Measurements from ENCODE around the gene TESK2. TPM values are rescaled to one million over a fixed set of nuclear protein-coding genes. Genes with fewer than 3 reads are reported as not detected.

Gene TESK2
- total RNA-seq, 1 experiment from 2014 or later: not detected

GRCh38 chr1:45332346-45332720, 158.6 kb downstream of the TESK2 start:
- in situ Hi-C loops (cut with HindIII; ENCODE audit: low pct_unique_long_range_greater_than_20kb, low sequenced_read_pairs): no loop called here
- no peak for DNase-seq (ENCODE audit: low read depth)

GRCh38 chr1:45331436-45332345, 159.3 kb downstream of the TESK2 start:
- in situ Hi-C loops (cut with HindIII; ENCODE audit: low pct_unique_long_range_greater_than_20kb, low sequenced_read_pairs): no loop called here
- no peak for DNase-seq (ENCODE audit: low read depth)

GRCh38 chr1:45329445-45329844, 161.5 kb downstream of the TESK2 start:
- DNase-seq (ENCODE audit: low read depth): no peak

GRCh38 chr1:45328680-45329079, 162.3 kb downstream of the TESK2 start:
- DNase-seq (ENCODE audit: low read depth): no peak
- in situ Hi-C loops (cut with HindIII; ENCODE audit: low pct_unique_long_range_greater_than_20kb, low sequenced_read_pairs): no loop called here

More at GRCh38 chr1:45329445-45329844, 161.5 kb downstream of the TESK2 start:
- in situ Hi-C loops (cut with HindIII; ENCODE audit: low pct_unique_long_range_greater_than_20kb, low sequenced_read_pairs): no loop called here

GRCh38 chr1:45327644-45328515, 163.1 kb downstream of the TESK2 start:
- no peak for DNase-seq (ENCODE audit: low read depth)
- in situ Hi-C loops (cut with HindIII; ENCODE audit: low pct_unique_long_range_greater_than_20kb, low sequenced_read_pairs): no loop called here

GRCh38 chr1:45326627-45327623, 164.0 kb downstream of the TESK2 start, which contains the start of gene HPDL:
HPDL (plus strand) TSS chr1:45326895; CDS start chr1:45327149, 254 bp downstream.
- in situ Hi-C loops (cut with HindIII; ENCODE audit: low pct_unique_long_range_greater_than_20kb, low sequenced_read_pairs): no loop called here

GRCh38 chr1:45325851-45326506, 165.0 kb downstream of the TESK2 start:
- in situ Hi-C loops (cut with HindIII; ENCODE audit: low pct_unique_long_range_greater_than_20kb, low sequenced_read_pairs): no loop called here

More at GRCh38 chr1:45326627-45327623, 164.0 kb downstream of the TESK2 start, which contains the start of gene HPDL:
- DNase-seq (ENCODE audit: low read depth): peak; percentile 33

GRCh38 chr1:45322486-45323040, 168.4 kb downstream of the TESK2 start:
- in situ Hi-C loops (cut with HindIII; ENCODE audit: low pct_unique_long_range_greater_than_20kb, low sequenced_read_pairs): no loop called here
- no peak for DNase-seq (ENCODE audit: low read depth)

More at GRCh38 chr1:45325851-45326506, 165.0 kb downstream of the TESK2 start:
- DNase-seq (ENCODE audit: low read depth): no peak

- in situ Hi-C loops (cut with HindIII; ENCODE audit: low pct_unique_long_range_greater_than_20kb, low sequenced_read_pairs): no loop called here
- DNase-seq (ENCODE audit: low read depth): no peak
Measured at GRCh38 chr1:45321444-45321843, 169.5 kb downstream of the TESK2 start.

GRCh38 chr1:45319761-45320160, 171.2 kb downstream of the TESK2 start:
- in situ Hi-C loops (cut with HindIII; ENCODE audit: low pct_unique_long_range_greater_than_20kb, low sequenced_read_pairs): no loop called here
- DNase-seq (ENCODE audit: low read depth): no peak

- DNase-seq (ENCODE audit: low read depth): no peak
- in situ Hi-C loops (cut with HindIII; ENCODE audit: low pct_unique_long_range_greater_than_20kb, low sequenced_read_pairs): no loop called here
Measured at GRCh38 chr1:45317166-45317565, 173.8 kb downstream of the TESK2 start.

GRCh38 chr1:45314266-45314665, 176.7 kb downstream of the TESK2 start:
- in situ Hi-C loops (cut with HindIII; ENCODE audit: low pct_unique_long_range_greater_than_20kb, low sequenced_read_pairs): no loop called here
- no peak for DNase-seq (ENCODE audit: low read depth)

- DNase-seq (ENCODE audit: low read depth): no peak
- in situ Hi-C loops (cut with HindIII; ENCODE audit: low pct_unique_long_range_greater_than_20kb, low sequenced_read_pairs): no loop called here
Measured at GRCh38 chr1:45306905-45307304, 184.1 kb downstream of the TESK2 start.

GRCh38 chr1:45306319-45306718, 184.6 kb downstream of the TESK2 start:
- in situ Hi-C loops (cut with HindIII; ENCODE audit: low pct_unique_long_range_greater_than_20kb, low sequenced_read_pairs): no loop called here
- DNase-seq (ENCODE audit: low read depth): no peak

- in situ Hi-C loops (cut with HindIII; ENCODE audit: low pct_unique_long_range_greater_than_20kb, low sequenced_read_pairs): no loop called here
Measured at GRCh38 chr1:45305231-45305630, 185.7 kb downstream of the TESK2 start.

GRCh38 chr1:45304311-45305081, 186.5 kb downstream of the TESK2 start:
- in situ Hi-C loops (cut with HindIII; ENCODE audit: low pct_unique_long_range_greater_than_20kb, low sequenced_read_pairs): no loop called here
- no peak for DNase-seq (ENCODE audit: low read depth)

More at GRCh38 chr1:45305231-45305630, 185.7 kb downstream of the TESK2 start:
- no peak for DNase-seq (ENCODE audit: low read depth)

Data from Caki2 (cell line).